Measurements from ENCODE around the gene LONP2. TPM values are rescaled to one million over a fixed set of nuclear protein-coding genes. Genes with fewer than 3 reads are reported as not detected.
"Not testable (repeated sequence)": the region's sequence is repeated elsewhere in the genome, so short reads cannot be mapped to it uniquely, and the experiment has no call there.

Gene LONP2
- total RNA-seq, 1 donor from 2014 or later: 30.6 TPM

GRCh38 chr16:48394355-48394703 is 150.2 kb downstream of the LONP2 start:
- H3K9me3 ChIP-seq (ENCODE audit: low read depth): no peaks in the 10 kb centered on the region
- peaks cover 4% of the 10 kb centered on the region for H3K4me1 Mint-ChIP-seq
- no peak overlapping the region for H3K27ac ChIP-seq
- TF ChIP-seq EZH2phosphoT487 (IDR thresholded peaks at IDR 0.05): no peak
- no peak for TF ChIP-seq CTCF (IDR thresholded peaks at IDR 0.05)
- no peak for TF ChIP-seq EZH2 (IDR thresholded peaks at IDR 0.05)
- no peaks in the 10 kb centered on the region for H3F3A ChIP-seq (ENCODE audit: low read depth)
- H3K9me3 Mint-ChIP-seq: no peaks in the 10 kb centered on the region
- H3K4me3 Mint-ChIP-seq: no peak overlapping the region
- peak overlapping the region; percentile 67 for H2AFZ ChIP-seq (replicated peaks)
- H3K9ac ChIP-seq: no peak overlapping the region
- no peak for DNase-seq (ENCODE audit: low spot score)
- no peaks in the 10 kb centered on the region for H3K79me2 ChIP-seq (ENCODE audit: low read depth)
- no peaks in the 10 kb centered on the region for H4K20me1 ChIP-seq (ENCODE audit: low read depth)
- H3K36me3 Mint-ChIP-seq: no peaks in the 10 kb centered on the region
- H3K4me3 ChIP-seq: no peak overlapping the region
- H3K4me2 ChIP-seq: no peak overlapping the region
- H3K27ac Mint-ChIP-seq: no peak overlapping the region
- no peaks in the 10 kb centered on the region for H3K27me3 ChIP-seq
- peaks cover 5% of the 10 kb centered on the region for H3K27me3 Mint-ChIP-seq (ENCODE audit: insufficient read depth, low read depth)
- no peaks in the 10 kb centered on the region for H3K4me1 ChIP-seq
- H3K36me3 ChIP-seq: no peaks in the 10 kb centered on the region

- peaks cover 5% of the 10 kb centered on the region for H3K27me3 Mint-ChIP-seq (ENCODE audit: insufficient read depth, low read depth)
- H3K4me1 Mint-ChIP-seq: peaks cover 4% of the 10 kb centered on the region
- no peak overlapping the region for H3K9ac ChIP-seq
- H3F3A ChIP-seq (ENCODE audit: low read depth): no peaks in the 10 kb centered on the region
- no peaks in the 10 kb centered on the region for H3K4me1 ChIP-seq
- H4K20me1 ChIP-seq (ENCODE audit: low read depth): no peaks in the 10 kb centered on the region
- H3K27me3 ChIP-seq: no peaks in the 10 kb centered on the region
- H3K36me3 Mint-ChIP-seq: no peaks in the 10 kb centered on the region
- H3K27ac ChIP-seq: no peak overlapping the region
- no peak overlapping the region for H3K27ac Mint-ChIP-seq
- no peaks in the 10 kb centered on the region for H3K36me3 ChIP-seq
- H2AFZ ChIP-seq (replicated peaks): no peak overlapping the region
- DNase-seq (ENCODE audit: low spot score): no peak
- TF ChIP-seq EZH2phosphoT487 (IDR thresholded peaks at IDR 0.05) (no peak), EZH2 (IDR thresholded peaks at IDR 0.05) (no peak), CTCF (IDR thresholded peaks at IDR 0.05) (no peak)
- H3K4me3 Mint-ChIP-seq: no peak overlapping the region
- no peak overlapping the region for H3K4me3 ChIP-seq
- H3K4me2 ChIP-seq: no peak overlapping the region
- H3K9me3 ChIP-seq (ENCODE audit: low read depth): no peaks in the 10 kb centered on the region
- H3K9me3 Mint-ChIP-seq: no peaks in the 10 kb centered on the region
- H3K79me2 ChIP-seq (ENCODE audit: low read depth): no peaks in the 10 kb centered on the region
Observed at GRCh38 chr16:48395375-48395774, 151.3 kb downstream of the LONP2 start.

GRCh38 chr16:48402547-48402946 is 158.4 kb downstream of the LONP2 start:
- H3K9ac ChIP-seq; H3K27ac ChIP-seq; H3K9me3 ChIP-seq (ENCODE audit: low read depth); H3K9me3 Mint-ChIP-seq; H3K36me3 Mint-ChIP-seq; H3K79me2 ChIP-seq (ENCODE audit: low read depth); H4K20me1 ChIP-seq (ENCODE audit: low read depth); H3F3A ChIP-seq (ENCODE audit: low read depth); H3K4me3 ChIP-seq; H3K4me1 Mint-ChIP-seq; H2AFZ ChIP-seq (replicated peaks); H3K4me2 ChIP-seq; DNase-seq (ENCODE audit: low spot score); H3K4me1 ChIP-seq; H3K4me3 Mint-ChIP-seq; H3K27ac Mint-ChIP-seq; H3K27me3 ChIP-seq; H3K36me3 ChIP-seq: not testable (repeated sequence)
- H3K27me3 Mint-ChIP-seq (ENCODE audit: insufficient read depth, low read depth): peaks cover 10% of the 10 kb centered on the region

- H3K27ac Mint-ChIP-seq: no peak overlapping the region
- no peaks in the 10 kb centered on the region for H3K4me1 Mint-ChIP-seq
- H3K4me1 ChIP-seq: peaks cover 3% of the 10 kb centered on the region
- no peaks in the 10 kb centered on the region for H4K20me1 ChIP-seq (ENCODE audit: low read depth)
- H3K4me3 Mint-ChIP-seq: no peak overlapping the region
- H3K4me3 ChIP-seq: no peak overlapping the region
- no peak overlapping the region for H3K27ac ChIP-seq
- H3K36me3 Mint-ChIP-seq: no peaks in the 10 kb centered on the region
- no peaks in the 10 kb centered on the region for H3K9me3 Mint-ChIP-seq
- peaks cover 7% of the 10 kb centered on the region for H3K27me3 Mint-ChIP-seq (ENCODE audit: insufficient read depth, low read depth)
- DNase-seq (ENCODE audit: low spot score): no peak
- H3K9ac ChIP-seq: no peak overlapping the region
- H3K36me3 ChIP-seq: no peaks in the 10 kb centered on the region
- H3K79me2 ChIP-seq (ENCODE audit: low read depth): no peaks in the 10 kb centered on the region
- no peaks in the 10 kb centered on the region for H3F3A ChIP-seq (ENCODE audit: low read depth)
- H3K9me3 ChIP-seq (ENCODE audit: low read depth): no peaks in the 10 kb centered on the region
- no peak overlapping the region for H2AFZ ChIP-seq (replicated peaks)
- H3K27me3 ChIP-seq: no peaks in the 10 kb centered on the region
- TF ChIP-seq EZH2 (IDR thresholded peaks at IDR 0.05): no peak
- TF ChIP-seq EZH2phosphoT487 (IDR thresholded peaks at IDR 0.05): no peak
- no peak for TF ChIP-seq CTCF (IDR thresholded peaks at IDR 0.05)
- H3K4me2 ChIP-seq: no peak overlapping the region
Observed at GRCh38 chr16:48405153-48405552, 161.1 kb downstream of the LONP2 start.

All from neural progenitor cell (in vitro differentiated cells).